Osteocyte (in vitro differentiated cells): ENCODE results near the gene NEUROD1. TPM values are rescaled to one million over a fixed set of nuclear protein-coding genes. Genes with fewer than 3 reads are reported as not detected.

Experiments used
- DNase-seq: peaks from one replicate; pipeline ENCODE4 v3.0.0; 2021; ENCODE audit warnings: mixed read lengths; ENCODE audit not compliant: unreplicated experiment; ENCODE audit errors: extremely low spot score
- H3K27ac Mint-ChIP-seq: one replicate; pipeline ENCODE4 v1.8.0; 2021; ENCODE audit warnings: mild to moderate bottlenecking, mixed read lengths; ENCODE audit not compliant: unreplicated experiment
- H3K27me3 Mint-ChIP-seq: one replicate; pipeline ENCODE4 v1.8.0; 2021; ENCODE audit warnings: mixed read lengths; ENCODE audit not compliant: unreplicated experiment
- H3K36me3 Mint-ChIP-seq: one replicate; pipeline ENCODE4 v1.8.0; 2021; ENCODE audit warnings: mixed read lengths; ENCODE audit not compliant: unreplicated experiment
- H3K4me1 Mint-ChIP-seq: one replicate; pipeline ENCODE4 v1.8.0; 2021; ENCODE audit warnings: mixed read lengths; ENCODE audit not compliant: unreplicated experiment
- H3K4me3 Mint-ChIP-seq: one replicate; pipeline ENCODE4 v1.8.0; 2021; ENCODE audit warnings: mild to moderate bottlenecking, moderate library complexity, mixed read lengths; ENCODE audit not compliant: unreplicated experiment
- H3K9me3 Mint-ChIP-seq: one replicate; pipeline ENCODE4 v1.8.0; 2021; ENCODE audit warnings: mixed read lengths; ENCODE audit not compliant: unreplicated experiment
- CTCF ChIP-seq: fragments of 200-600 bp; sonication (generic); IDR thresholded peaks from 2 replicates; pipeline ENCODE4 v1.5.0; 2021; ENCODE audit warnings: antibody characterized with exemption, mild to moderate bottlenecking, moderate library complexity
- total RNA-seq: library from RNA; stranded (reverse); gene quantifications from 2 replicates; pipeline ENCODE4 v1.2.1, GENCODE V29; 2021

NEUROD1 gene
- total RNA-seq, 1 donor from 2014 or later, result not detected

- no peaks in the 10 kb centered on the region for H3K9me3 Mint-ChIP-seq
- TF ChIP-seq CTCF, result no peak
- no peak overlapping the region for H3K27ac Mint-ChIP-seq
- no peak for DNase-seq
- H3K4me1 Mint-ChIP-seq, result no peaks in the 10 kb centered on the region
- no peak overlapping the region for H3K4me3 Mint-ChIP-seq
- H3K36me3 Mint-ChIP-seq, result no peaks in the 10 kb centered on the region
- peaks cover 50% of the 10 kb centered on the region for H3K27me3 Mint-ChIP-seq
These were observed 47.5 kb downstream of the NEUROD1 start for GRCh38 chr2:181632733-181633401.

- Mint-ChIP-seq H3K4me3 (no peak overlapping the region), H3K9me3 (no peaks in the 10 kb centered on the region), H3K36me3 (no peaks in the 10 kb centered on the region), H3K27me3 (peaks cover 58% of the 10 kb centered on the region), H3K4me1 (no peaks in the 10 kb centered on the region), H3K27ac (no peak overlapping the region)
- no peak for DNase-seq
- TF ChIP-seq CTCF, result no peak
These were observed 51.4 kb downstream of the NEUROD1 start for GRCh38 chr2:181628590-181629585.

GRCh38 chr2:181627545-181627944 lies 52.8 kb downstream of the NEUROD1 start:
- Mint-ChIP-seq H3K4me1 (no peaks in the 10 kb centered on the region), H3K9me3 (no peaks in the 10 kb centered on the region), H3K4me3 (no peak overlapping the region), H3K27me3 (peaks cover 57% of the 10 kb centered on the region), H3K27ac (no peak overlapping the region), H3K36me3 (no peaks in the 10 kb centered on the region)
- TF ChIP-seq CTCF, result no peak
- DNase-seq, result no peak

- Mint-ChIP-seq H3K27ac (no peak overlapping the region), H3K27me3 (peaks cover 58% of the 10 kb centered on the region), H3K36me3 (no peaks in the 10 kb centered on the region), H3K4me3 (no peak overlapping the region), H3K4me1 (no peaks in the 10 kb centered on the region), H3K9me3 (no peaks in the 10 kb centered on the region)
- DNase-seq, result no peak
- TF ChIP-seq CTCF, result no peak
These were observed 53.6 kb downstream of the NEUROD1 start for GRCh38 chr2:181626671-181627070.

Other genes starting within 250 kb of the NEUROD1 start
- 5.7 and 6.5 TPM in 2 replicates for gene ITGA4, start 223.1 kb downstream of the NEUROD1 start, total RNA-seq
- gene CERKL, start 23.4 kb downstream of the NEUROD1 start, total RNA-seq, result not detected in 2 replicates
- 94.5 and 100 TPM in 2 replicates for gene ITPRID2, start 211.2 kb upstream of the NEUROD1 start, total RNA-seq